SK-MEL-5 (cell line): ENCODE results near the gene TRPC6. TPM values are rescaled to one million over a fixed set of nuclear protein-coding genes. Genes with fewer than 3 reads are reported as not detected.

ENCODE experiments used
- DNase-seq: peaks from one replicate; pipeline ENCODE4 v3.0.0-alpha.2; 2016; ENCODE audit warnings: low read depth, low spot score
- in situ Hi-C: cut with HindIII; loops from 2 replicates; pipeline ENCODE4 v1.10.0; 2016; ENCODE audit warnings: low sequenced_read_pairs, high pct_unique_total_duplicates, low pct_unique_long_range_greater_than_20kb
- total RNA-seq: library from RNA; depleted of rRNA; stranded (reverse); fragments of >200 nt; shearing (Covaris generic); gene quantifications from 2 replicates; pipeline ENCODE4 v1.2.3, GENCODE V29; 2014

The TRPC6 gene
- total RNA-seq, 1 experiment from 2014 or later: not detected

- DNase-seq: no peak
- in situ Hi-C loops: no loop called here
Observed at GRCh38 chr11:101553891-101554292, 29.9 kb downstream of the TRPC6 start.

GRCh38 chr11:101552888-101553287, 30.9 kb downstream of the TRPC6 start:
- DNase-seq: no peak
- in situ Hi-C loops: no loop called here

GRCh38 chr11:101528541-101528940, 55.3 kb downstream of the TRPC6 start:
- in situ Hi-C loops: no loop called here
- DNase-seq: no peak

GRCh38 chr11:101523634-101524260, 60.1 kb downstream of the TRPC6 start:
- in situ Hi-C loops: no loop called here
- DNase-seq: no peak

GRCh38 chr11:101523193-101523592, 60.6 kb downstream of the TRPC6 start:
- in situ Hi-C loops: no loop called here
- no peak for DNase-seq

- no peak for DNase-seq
- in situ Hi-C loops: no loop called here
Observed at GRCh38 chr11:101521821-101522220, 62.0 kb downstream of the TRPC6 start.

- DNase-seq: no peak
- in situ Hi-C loops: no loop called here
Observed at GRCh38 chr11:101516546-101516945, 67.3 kb downstream of the TRPC6 start.

- no peak for DNase-seq
- in situ Hi-C loops: no loop called here
Observed at GRCh38 chr11:101511065-101511464, 72.7 kb downstream of the TRPC6 start.

- no peak for DNase-seq
- in situ Hi-C loops: no loop called here
Observed at GRCh38 chr11:101510591-101510990, 73.2 kb downstream of the TRPC6 start.

- no peak for DNase-seq
- in situ Hi-C loops: no loop called here
Observed at GRCh38 chr11:101509922-101510321, 73.9 kb downstream of the TRPC6 start.

GRCh38 chr11:101508370-101508769, 75.4 kb downstream of the TRPC6 start:
- in situ Hi-C loops: no loop called here
- no peak for DNase-seq

- in situ Hi-C loops: no loop called here
- DNase-seq: no peak
Observed at GRCh38 chr11:101498891-101499290, 84.9 kb downstream of the TRPC6 start.

- DNase-seq: no peak
- in situ Hi-C loops: no loop called here
Observed at GRCh38 chr11:101497291-101497690, 86.5 kb downstream of the TRPC6 start.

- DNase-seq: no peak
- in situ Hi-C loops: no loop called here
Observed at GRCh38 chr11:101487775-101488174, 96.0 kb downstream of the TRPC6 start.

- in situ Hi-C loops: no loop called here
- no peak for DNase-seq
Observed at GRCh38 chr11:101482556-101483124, 101.2 kb downstream of the TRPC6 start.

GRCh38 chr11:101478587-101479369, 105.0 kb downstream of the TRPC6 start:
- DNase-seq: no peak
- in situ Hi-C loops: no loop called here

GRCh38 chr11:101477926-101478325, 105.9 kb downstream of the TRPC6 start:
- DNase-seq: no peak
- in situ Hi-C loops: no loop called here

- in situ Hi-C loops: no loop called here
- DNase-seq: no peak
Observed at GRCh38 chr11:101476191-101476590, 107.6 kb downstream of the TRPC6 start.

GRCh38 chr11:101475699-101476098, 108.1 kb downstream of the TRPC6 start:
- no peak for DNase-seq
- in situ Hi-C loops: no loop called here
